C4-2B (cell line): ENCODE data around the gene CCL1.

Experiments used
- ZFX ChIP-seq: fragments of 450-650 bp; IDR thresholded peaks from 2 replicates; pipeline ENCODE4 v1.6.1; 2017
- TF ChIP-seq, protein P1 (sequence below): fragments of 450-650 bp; conservative IDR thresholded peaks from 2 replicates; pipeline ENCODE4 v1.5.1; 2017; ENCODE audit warnings: mild to moderate bottlenecking

DNA sequence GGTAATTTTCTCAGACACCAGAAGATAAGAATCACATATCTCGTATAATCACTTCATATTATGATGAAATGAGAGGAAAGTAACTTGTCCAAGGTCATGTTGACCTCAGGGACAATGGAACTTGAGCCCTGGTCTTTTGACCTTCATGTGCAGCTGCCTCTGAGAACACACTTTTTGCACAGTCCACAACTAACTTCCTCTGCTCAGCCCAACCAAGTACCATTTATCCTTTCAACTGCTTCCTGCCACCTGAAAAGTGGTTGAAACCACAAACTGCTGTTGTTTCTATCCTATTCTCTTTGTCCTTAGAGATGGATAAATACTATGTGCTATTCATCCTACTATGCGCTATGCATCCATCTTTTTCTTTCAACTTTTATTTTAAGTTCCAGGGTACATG is 2.3 kb upstream of the CCL1 start:
- TF ChIP-seq, protein P1, sequence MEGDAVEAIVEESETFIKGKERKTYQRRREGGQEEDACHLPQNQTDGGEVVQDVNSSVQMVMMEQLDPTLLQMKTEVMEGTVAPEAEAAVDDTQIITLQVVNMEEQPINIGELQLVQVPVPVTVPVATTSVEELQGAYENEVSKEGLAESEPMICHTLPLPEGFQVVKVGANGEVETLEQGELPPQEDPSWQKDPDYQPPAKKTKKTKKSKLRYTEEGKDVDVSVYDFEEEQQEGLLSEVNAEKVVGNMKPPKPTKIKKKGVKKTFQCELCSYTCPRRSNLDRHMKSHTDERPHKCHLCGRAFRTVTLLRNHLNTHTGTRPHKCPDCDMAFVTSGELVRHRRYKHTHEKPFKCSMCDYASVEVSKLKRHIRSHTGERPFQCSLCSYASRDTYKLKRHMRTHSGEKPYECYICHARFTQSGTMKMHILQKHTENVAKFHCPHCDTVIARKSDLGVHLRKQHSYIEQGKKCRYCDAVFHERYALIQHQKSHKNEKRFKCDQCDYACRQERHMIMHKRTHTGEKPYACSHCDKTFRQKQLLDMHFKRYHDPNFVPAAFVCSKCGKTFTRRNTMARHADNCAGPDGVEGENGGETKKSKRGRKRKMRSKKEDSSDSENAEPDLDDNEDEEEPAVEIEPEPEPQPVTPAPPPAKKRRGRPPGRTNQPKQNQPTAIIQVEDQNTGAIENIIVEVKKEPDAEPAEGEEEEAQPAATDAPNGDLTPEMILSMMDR: no peak
- no peak for TF ChIP-seq ZFX
